HepG2 (cell line): Measurements from ENCODE around the gene MPP1. TPM values are rescaled to one million over a fixed set of nuclear protein-coding genes. Genes with fewer than 3 reads are reported as not detected.

ENCODE experiments used
- CCAR2 ChIP-seq: fragments of 200-400 bp; formaldehyde crosslinking; optimal IDR thresholded peaks from 2 replicates; pipeline ENCODE3; 2018; ENCODE audit warnings: low read depth, mild to moderate bottlenecking, low read length, moderate library complexity
- EEA1 ChIP-seq: sonication (generic); formaldehyde crosslinking; IDR thresholded peaks from 2 replicates; pipeline ENCODE4 v1.5.1; 2020; ENCODE audit warnings: mild to moderate bottlenecking, missing genetic modification reagents, borderline replicate concordance
- HMGXB4 ChIP-seq, 2 experiments: sonication (generic) in 1 of 2; formaldehyde crosslinking in 1 of 2; IDR thresholded peaks; 2 replicates each; pipeline versions ENCODE4 v1.4.0 to v1.6.1; 2018 to 2020; ENCODE audit warnings: missing genetic modification reagents in 2 of 2, borderline replicate concordance in 1 of 2, low read depth in 1 of 2, mild to moderate bottlenecking in 1 of 2, missing biosample characterization in 1 of 2
- MAX ChIP-seq: IDR thresholded peaks from 2 replicates; pipeline ENCODE4 v1.6.1; 2012; ENCODE audit warnings: inconsistent platforms
- MAZ ChIP-seq, 2 experiments: sonication (generic) in 1 of 2; formaldehyde crosslinking in 1 of 2; IDR thresholded peaks; 2 replicates each; pipeline versions ENCODE4 v1.5.0 to v1.6.1; 2012 to 2020; ENCODE audit warnings: low read depth in 2 of 2, mild to moderate bottlenecking in 2 of 2, borderline replicate concordance in 1 of 2, improper control_type of control experiment in 1 of 2, low read length in 1 of 2, missing genetic modification reagents in 1 of 2, moderate library complexity in 1 of 2
- SP1 ChIP-seq, 2 experiments: fragments of 450-650 bp in 1 of 2; sonication (generic) in 1 of 2; formaldehyde crosslinking in 1 of 2; IDR thresholded peaks; 2 replicates each; pipeline versions ENCODE4 v1.4.0 to v1.6.1; 2016 to 2020; ENCODE audit warnings: missing genetic modification reagents in 1 of 2
- ZFP91 ChIP-seq: sonication (generic); formaldehyde crosslinking; IDR thresholded peaks from 2 replicates; pipeline ENCODE4 v1.9.0; 2022; ENCODE audit warnings: missing genetic modification reagents, mild to moderate bottlenecking, borderline replicate concordance
- ZHX2 ChIP-seq, 2 experiments: sonication (generic) in 1 of 2; formaldehyde crosslinking in 1 of 2; IDR thresholded peaks; 2 replicates each; pipeline versions ENCODE4 v1.6.1 to v1.9.0; 2014 to 2022; ENCODE audit warnings: antibody characterized with exemption in 1 of 2, borderline replicate concordance in 1 of 2, inconsistent platforms in 1 of 2, low read depth in 1 of 2, missing genetic modification reagents in 1 of 2
- ZMYM4 ChIP-seq: sonication (generic); formaldehyde crosslinking; IDR thresholded peaks from 2 replicates; pipeline ENCODE4 v1.8.1; 2023; ENCODE audit warnings: mild to moderate bottlenecking, missing genetic modification reagents
- ZNF501 ChIP-seq: sonication (generic); formaldehyde crosslinking; IDR thresholded peaks from 2 replicates; pipeline ENCODE4 v1.5.1; 2020; ENCODE audit warnings: mild to moderate bottlenecking, moderate library complexity, missing genetic modification reagents
- ZNF574 ChIP-seq: sonication (generic); formaldehyde crosslinking; IDR thresholded peaks from 2 replicates; pipeline ENCODE4 v1.4.0; 2020; ENCODE audit warnings: missing genetic modification reagents
- ZNF790 ChIP-seq: sonication (generic); formaldehyde crosslinking; IDR thresholded peaks from 2 replicates; pipeline ENCODE4 v1.8.0; 2022; ENCODE audit warnings: missing genetic modification reagents, mild to moderate bottlenecking, borderline replicate concordance
- polyA plus RNA-seq, 8 experiments: library from polyadenylated mRNA; depleted of rRNA in 3 of 8; stranded (reverse) in 7 of 8; unstranded in 1 of 8; fragments of >200 nt; fragmentation: Illumina TruSeq in 4 of 8; extraction: Trizol in 4 of 8; gene quantifications; 2 replicates each; pipeline versions ENCODE4 v1.2.1 to v1.2.3, GENCODE V29; 2011 to 2016; ENCODE audit warnings: low read depth in 4 of 8, missing spikeins in 1 of 8, mixed read lengths in 1 of 8; ENCODE audit not compliant: insufficient read depth in 1 of 8
- total RNA-seq, 5 experiments: library from RNA; depleted of rRNA; stranded (reverse); fragments of >200 nt; fragmentation: Illumina TruSeq; extraction: Trizol; gene quantifications; 2 replicates each; pipeline ENCODE4 v1.2.3, GENCODE V29; 2016; ENCODE audit warnings: low read depth in 1 of 5

The MPP1 gene
- total and polyA plus RNA-seq, 2 of the 13 experiments (the other 11 are each of a cell fraction or from before 2014, with no cell fraction given) = 7.8 to 8.1 TPM

GRCh38 chrX:154804957-154805695 is at the start of gene MPP1 (continued):
- TF ChIP-seq ZFP91 (CRISPR knock-in tag) (peak; percentile 95), ZNF790 (CRISPR knock-in tag) (no peak), ZNF574 (CRISPR knock-in tag) (peak; percentile 56; the same call in 1 of the 2 replicates), CCAR2 (no peak), EEA1 (CRISPR knock-in tag) (no peak), ZHX2 (IDR thresholded peaks at IDR 0.05; ENCODE audit: low read depth) (no peak), ZHX2 (CRISPR knock-in tag; IDR thresholded peaks at IDR 0.05; ENCODE audit: borderline replicate concordance) (no peak), ZNF501 (CRISPR knock-in tag) (peak; percentile 70; the same call in 1 of the 2 replicates), HMGXB4 (CRISPR knock-in tag; IDR thresholded peaks at IDR 0.05; ENCODE audit: borderline replicate concordance in 1 of 2, low read depth in 1 of 2) (0 out of 4 replicates have a peak, but pooled peaks of 1 of the 2 experiments have one; percentile 24), ZMYM4 (peak; percentile 41; the same call in 1 of the 2 replicates), MAX (peak; percentile 51; the same call in 1 of the 2 replicates), SP1 (IDR thresholded peaks at IDR 0.05) (no peak), SP1 (CRISPR knock-in tag; IDR thresholded peaks at IDR 0.05) (0 out of 2 replicates have a peak, but pooled peaks have one; percentile 23), MAZ (IDR thresholded peaks at IDR 0.05; ENCODE audit: borderline replicate concordance, low read depth, low read length) (no peak), MAZ (CRISPR knock-in tag; IDR thresholded peaks at IDR 0.05; ENCODE audit: low read depth) (peak; percentile 40; the same call in 1 of the 2 replicates)
